Right lobe of liver (tissue), 4 donors: ENCODE measurements around the gene STAMBPL1.

ENCODE experiments used
- CTCF ChIP-seq, 4 donors: fragments of 200-600 bp in 3 of 4; fragments of 450-650 bp in 1 of 4; IDR thresholded peaks; one replicate each; pipeline versions ENCODE4 v1.5.1 to v1.8.0; 2016 to 2022; ENCODE audit warnings: antibody characterized with exemption in 4 of 4, mild to moderate bottlenecking in 2 of 4
- POLR2A ChIP-seq: fragments of 450-650 bp; IDR thresholded peaks from one replicate; pipeline ENCODE4 v1.6.1; 2017; ENCODE audit warnings: antibody characterized with exemption, mild to moderate bottlenecking
- donor health status: DM: no; HTN: no; CAD: no.
- donor health status: DM: no; HTN: no; CAD: no.
- donor health status: DM: no; HTN: yes; CAD: no.

- TF ChIP-seq CTCF (IDR thresholded peaks at IDR 0.05), result no peak
- no peak for TF ChIP-seq POLR2A
Observed at GRCh38 chr10:88883448-88883809, 3.4 kb downstream of the STAMBPL1 start.
